GM12878 (cell line): Measurements from ENCODE around the gene FOXD2. TPM values are rescaled to one million over a fixed set of nuclear protein-coding genes. Genes with fewer than 3 reads are reported as not detected.

Experiments
- ATAC-seq: fragments of 200-7000 bp; cut with Tn5 transposase; 3 replicates; pipeline ENCODE4 v1.9.1; 2020; ENCODE audit warnings: mild to moderate bottlenecking, moderate library complexity
- BruUV-seq: library from RNA; stranded (reverse); fragments of 400-500 nt; replicated peaks from 2 replicates; lab custom pipeline; 2021; lab: Mats Ljungman, UMichigan
- CTCF ChIA-PET: fragments of 300-600 bp; sonication (Branson Sonifier 250); formaldehyde crosslinking; extraction: SDS; loops from one replicate; lab custom pipeline; 2021; ENCODE audit warnings: inconsistent platforms; lab: Yijun Ruan, JAX
- POLR2A ChIA-PET: fragments of 350-600 bp; formaldehyde crosslinking; extraction: SDS; loops from one replicate; lab custom pipeline; 2021; ENCODE audit warnings: inconsistent platforms; lab: Charles Lee
- RAD21 ChIA-PET: fragments of 300-600 bp; sonication (Branson Sonifier 250); formaldehyde crosslinking; loops from one replicate; lab custom pipeline; 2023; ENCODE audit warnings: antibody characterized with exemption; ENCODE audit not compliant: unreplicated experiment; lab: Charles Lee
- SMC1A ChIA-PET: fragments of 300-600 bp; sonication (Branson Sonifier 250); formaldehyde crosslinking; loops from one replicate; lab custom pipeline; 2023; ENCODE audit not compliant: unreplicated experiment, uncharacterized antibody; lab: Charles Lee
- DNase-seq: peaks from one replicate; pipeline ENCODE4 v3.0.0-alpha.2; 2011; ENCODE audit warnings: low read depth, low spot score
- FAIRE-seq: peaks from 3 replicates; lab custom pipeline; 2011; peaks lifted over from hg19 to GRCh38; lab: Jason Lieb, UNC
- H2AFZ ChIP-seq: 2 replicates; pipeline ENCODE4 v1.6.0; 2011; ENCODE audit warnings: low read depth, low read length, control low read depth; ENCODE audit not compliant: control insufficient read depth
- H3K27ac ChIP-seq: 2 replicates; pipeline ENCODE4 v1.5.1; 2011; ENCODE audit warnings: control low read depth; ENCODE audit not compliant: control insufficient read depth, insufficient read depth
- H3K27me3 ChIP-seq, 2 experiments: replicated peaks in 1 of 2; 2 replicates each; pipeline versions ENCODE4 v1.6.0 to v1.6.1; 2011; ENCODE audit warnings: low read length in 1 of 2; ENCODE audit not compliant: control insufficient read depth in 2 of 2, insufficient read depth in 2 of 2
- H3K36me3 ChIP-seq, 2 experiments: 2 replicates each; pipeline ENCODE4 v1.5.1; 2011; ENCODE audit warnings: low read length in 1 of 2; ENCODE audit not compliant: control insufficient read depth in 2 of 2, insufficient read depth in 2 of 2
- H3K4me1 ChIP-seq: 2 replicates; pipeline ENCODE4 v1.6.1; 2011; ENCODE audit warnings: mild to moderate bottlenecking, low read length, moderate library complexity, mixed read lengths; ENCODE audit not compliant: control insufficient read depth, insufficient read depth
- H3K4me2 ChIP-seq: 2 replicates; pipeline ENCODE4 v1.6.0; 2011; ENCODE audit warnings: control low read depth; ENCODE audit not compliant: control insufficient read depth, insufficient read depth
- H3K4me3 ChIP-seq: fragments of 200-600 bp; sonication (generic); 2 replicates; pipeline ENCODE4 v1.5.1; 2016
- H3K79me2 ChIP-seq: 2 replicates; pipeline ENCODE4 v1.6.0; 2011; ENCODE audit warnings: low read length; ENCODE audit not compliant: control insufficient read depth, insufficient read depth
- H3K9ac ChIP-seq: 2 replicates; pipeline ENCODE4 v1.8.0; 2011; ENCODE audit warnings: low read length, control low read depth, mixed read lengths; ENCODE audit not compliant: control insufficient read depth, insufficient read depth
- H3K9me3 ChIP-seq: replicated peaks from 3 replicates; pipeline ENCODE4 v1.5.1; 2011; ENCODE audit warnings: mild to moderate bottlenecking, low read length; ENCODE audit not compliant: control insufficient read depth, insufficient read depth
- H4K20me1 ChIP-seq: 2 replicates; pipeline ENCODE4 v1.6.0; 2011; ENCODE audit not compliant: control insufficient read depth, insufficient read depth
- ASH2L ChIP-seq: fragments of 300-600, 200-600 bp; sonication (generic); IDR thresholded peaks from 2 replicates; pipeline ENCODE4 v1.6.1; 2017; ENCODE audit warnings: low read depth, mild to moderate bottlenecking, borderline replicate concordance
- BHLHE40 ChIP-seq, 2 experiments: fragments of 450-650 bp in 1 of 2; IDR thresholded peaks; 2 replicates each; pipeline ENCODE4 v1.6.1; 2011 to 2017; ENCODE audit warnings: low read depth in 2 of 2, borderline replicate concordance in 1 of 2, improper control_type of control experiment in 1 of 2, low read length in 1 of 2, mild to moderate bottlenecking in 1 of 2
- CREM ChIP-seq: IDR thresholded peaks from 2 replicates; pipeline ENCODE4 v1.6.1; 2014; ENCODE audit warnings: antibody characterized with exemption, low read depth
- E2F4 ChIP-seq: IDR thresholded peaks from 2 replicates; pipeline ENCODE4 v1.6.1; 2012; ENCODE audit warnings: low read depth, low read length, improper control_type of control experiment
- EED ChIP-seq: sonication (generic); IDR thresholded peaks from 2 replicates; pipeline ENCODE4 v1.6.1; 2016; ENCODE audit warnings: antibody characterized with exemption, low read depth
- HDGF ChIP-seq: fragments of 450-650 bp; IDR thresholded peaks from 2 replicates; pipeline ENCODE4 v1.6.1; 2016; ENCODE audit warnings: antibody characterized with exemption
- IKZF2 ChIP-seq, 2 experiments: fragments of 450-650 bp; IDR thresholded peaks; 2 replicates each; pipeline ENCODE4 v1.6.1; 2017; ENCODE audit warnings: mild to moderate bottlenecking in 2 of 2, moderate library complexity in 2 of 2
- IRF5 ChIP-seq: fragments of 450-650 bp; IDR thresholded peaks from 2 replicates; pipeline ENCODE4 v1.6.1; 2017; ENCODE audit warnings: borderline replicate concordance
- KDM1A ChIP-seq: fragments of 200-600 bp; sonication (generic); IDR thresholded peaks from 2 replicates; pipeline ENCODE4 v1.6.1; 2016; ENCODE audit warnings: borderline replicate concordance
- KLF5 ChIP-seq: fragments of 450-650 bp; IDR thresholded peaks from 2 replicates; pipeline ENCODE4 v1.6.1; 2014; ENCODE audit warnings: mild to moderate bottlenecking; ENCODE audit not compliant: partially characterized antibody
- MYB ChIP-seq: fragments of 150-350 bp; IDR thresholded peaks from 2 replicates; pipeline ENCODE4 v1.6.1; 2014; ENCODE audit warnings: mild to moderate bottlenecking, low read depth, low read length, borderline replicate concordance
- SMAD1 ChIP-seq: fragments of 450-650 bp; IDR thresholded peaks from 2 replicates; pipeline ENCODE4 v1.6.1; 2018; ENCODE audit warnings: mild to moderate bottlenecking, low read depth; ENCODE audit not compliant: partially characterized antibody
- SP1 ChIP-seq: IDR thresholded peaks from one replicate; pipeline ENCODE4 v1.6.1; 2011; ENCODE audit warnings: low read depth, low read length
- STAT3 ChIP-seq: IDR thresholded peaks from 2 replicates; pipeline ENCODE4 v1.6.1; 2011; ENCODE audit warnings: low read depth, low read length, improper control_type of control experiment
- ZNF384 ChIP-seq: IDR thresholded peaks from 2 replicates; pipeline ENCODE4 v1.6.1; 2012; ENCODE audit warnings: low read depth, mild to moderate bottlenecking, low read length, improper control_type of control experiment, borderline replicate concordance
- WGBS: methylation state at CpG from one replicate; pipeline ENCODE4 v1.1.6; 2016; ENCODE audit warnings: low lambda C conversion rate; ENCODE audit not compliant: insufficient replicate concordance, insufficient coverage; ENCODE audit errors: missing lambda C conversion rate; 5-methylcytosine and 5-hydroxymethylcytosine counted together
- in situ Hi-C: fragments of 300-500 bp; cut with MboI; formaldehyde crosslinking; loops from 9 replicates; pipeline ENCODE4 v1.14.3; 2018; ENCODE audit warnings: mixed read lengths
- intact Hi-C: fragments of 100-400 bp; cut with micrococcal nuclease; formaldehyde crosslinking; loops from one replicate; pipeline ENCODE4 v1.14.2; 2022; ENCODE audit not compliant: unreplicated experiment
- polyA plus RNA-seq, 11 experiments: library from polyadenylated mRNA; depleted of rRNA in 4 of 11; unstranded in 6 of 11; stranded (reverse) in 5 of 11; fragments of >200 nt; fragmentation: Nextera tagmentation in 4 of 11; fragmentation: Illumina TruSeq in 1 of 11; extraction: Ambion mirVana in 4 of 11; extraction: Trizol in 1 of 11; gene quantifications; 1 replicate in 1 of 11; 2 replicates in 10 of 11; pipeline versions ENCODE4 v1.2.1 to v1.2.3, GENCODE V29; 2011 to 2016; ENCODE audit warnings: inconsistent platforms in 2 of 11, missing spikeins in 2 of 11, low read depth in 1 of 11
- total RNA-seq, 4 experiments: library from RNA; depleted of rRNA in 3 of 4; stranded (reverse); fragments of >200 nt in 3 of 4; fragmentation: Illumina TruSeq in 1 of 4; extraction: Trizol in 1 of 4; gene quantifications; 2 replicates each; pipeline versions ENCODE4 v1.2.1 to v1.2.3, GENCODE V29; 2013 to 2021
- TF ChIP-seq, protein P1 (sequence below): fragments of 450-650 bp; IDR thresholded peaks from 2 replicates; pipeline ENCODE4 v1.6.1; 2016; ENCODE audit warnings: mild to moderate bottlenecking

FOXD2 gene
- total and polyA plus RNA-seq, 10 of the 15 experiments (the other 5 are each of a cell fraction or from before 2014, with no cell fraction given) = under 0.01 to 0.27 (median 0.04) TPM; not detected in 1

DNA sequence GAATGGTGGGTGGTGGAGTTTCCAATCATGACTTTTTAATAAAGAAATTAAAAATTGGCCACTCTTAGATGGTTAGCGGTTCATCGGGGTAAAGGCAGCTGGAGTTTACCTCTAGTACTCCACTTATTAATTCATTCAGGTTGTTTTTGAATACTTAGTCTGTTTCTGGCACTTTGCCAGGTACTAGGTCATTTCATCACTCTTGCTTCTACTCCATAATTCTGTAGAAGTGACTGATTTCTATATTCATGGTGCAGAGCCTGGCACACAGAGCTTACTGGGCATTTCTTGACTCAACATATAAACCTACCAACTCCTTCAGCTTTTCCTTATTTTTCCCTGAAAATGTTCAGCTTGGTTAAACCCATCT lies 31.5 kb downstream of the FOXD2 start:
- Histone ChIP-seq H2AFZ (no peak overlapping the region), H3K9ac (no peak overlapping the region), H3K27me3 (peaks cover 0 to 2% of the 10 kb centered on the region in 2 experiments; a peak in 2 of 4 replicates), H3K79me2 (no peaks in the 10 kb centered on the region), H3K36me3 (no peaks in the 10 kb centered on the region), H3K27ac (no peak overlapping the region), H3K9me3 (no peaks in the 10 kb centered on the region), H4K20me1 (no peaks in the 10 kb centered on the region), H3K4me2 (no peak overlapping the region), H3K4me3 (no peak overlapping the region), H3K4me1 (no peaks in the 10 kb centered on the region)
- TF ChIP-seq SMAD1 (peak; percentile 62), BHLHE40 (IDR thresholded peaks at IDR 0.05; ENCODE audit: borderline replicate concordance in 1 of 2, low read depth in 2 of 2, low read length in 1 of 2) (no peak)
- TF ChIP-seq, protein P1, sequence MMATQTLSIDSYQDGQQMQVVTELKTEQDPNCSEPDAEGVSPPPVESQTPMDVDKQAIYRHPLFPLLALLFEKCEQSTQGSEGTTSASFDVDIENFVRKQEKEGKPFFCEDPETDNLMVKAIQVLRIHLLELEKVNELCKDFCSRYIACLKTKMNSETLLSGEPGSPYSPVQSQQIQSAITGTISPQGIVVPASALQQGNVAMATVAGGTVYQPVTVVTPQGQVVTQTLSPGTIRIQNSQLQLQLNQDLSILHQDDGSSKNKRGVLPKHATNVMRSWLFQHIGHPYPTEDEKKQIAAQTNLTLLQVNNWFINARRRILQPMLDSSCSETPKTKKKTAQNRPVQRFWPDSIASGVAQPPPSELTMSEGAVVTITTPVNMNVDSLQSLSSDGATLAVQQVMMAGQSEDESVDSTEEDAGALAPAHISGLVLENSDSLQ = no peak
- CTCF ChIA-PET = no interaction called here
- no peak for FAIRE-seq
- SMC1A ChIA-PET = no interaction called here
- no peak for DNase-seq
- no peak for ATAC-seq
- intact Hi-C loops = no loop called here
- RAD21 ChIA-PET = no interaction called here
- in situ Hi-C loops = no loop called here
- POLR2A ChIA-PET = no interaction called here
- WGBS = 2% methylated on average over 2 of the region's 2 CpGs
- no TSS peak for BruUV-seq

DNA sequence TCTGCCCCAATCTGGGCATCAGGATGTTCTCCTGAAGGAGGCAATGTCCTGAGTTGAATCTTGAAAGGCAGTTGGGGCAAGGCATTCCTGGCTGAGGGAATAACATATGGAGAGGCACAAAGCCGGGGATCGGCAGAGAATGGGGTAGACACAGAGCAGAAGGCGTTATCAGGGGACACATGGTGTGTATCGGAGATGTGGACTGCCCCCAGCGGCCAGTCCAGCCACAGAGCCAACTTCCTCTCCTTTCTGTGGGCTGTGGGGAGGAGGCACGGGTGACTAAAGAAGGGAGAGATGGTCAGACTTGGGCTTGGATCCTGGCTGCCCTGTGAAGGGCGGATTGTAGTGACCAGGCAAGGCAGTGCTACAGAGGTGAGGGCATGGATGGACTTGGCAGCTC lies 32.1 kb downstream of the FOXD2 start:
- H2AFZ ChIP-seq = no peak overlapping the region
- in situ Hi-C loops (no loop called here), intact Hi-C loops (no loop called here)
- BruUV-seq = no TSS peak
- no peak overlapping the region for H3K9ac ChIP-seq
- H3K27ac ChIP-seq = no peak overlapping the region
- no peaks in the 10 kb centered on the region for H3K4me1 ChIP-seq
- no peak overlapping the region for H3K4me3 ChIP-seq
- ChIA-PET SMC1A (no interaction called here), RAD21 (no interaction called here), POLR2A (no interaction called here), CTCF (no interaction called here)
- H3K27me3 ChIP-seq = peaks cover 0 to 2% of the 10 kb centered on the region in 2 experiments; a peak in 2 of 4 replicates
- no peak for FAIRE-seq
- no peaks in the 10 kb centered on the region for H4K20me1 ChIP-seq
- ATAC-seq = peak; percentile 44; the same call in 2 of the 3 replicates
- 30% methylated on average over 7 of the region's 7 CpGs for WGBS
- no peaks in the 10 kb centered on the region for H3K36me3 ChIP-seq
- H3K79me2 ChIP-seq = no peaks in the 10 kb centered on the region
- no peaks in the 10 kb centered on the region for H3K9me3 ChIP-seq
- DNase-seq = no peak
- H3K4me2 ChIP-seq = no peak overlapping the region
- TF ChIP-seq KLF5 = no peak
- TF ChIP-seq HDGF = no peak
- no peak for TF ChIP-seq STAT3
- TF ChIP-seq EED = no peak
- TF ChIP-seq KDM1A = no peak
- no peak for TF ChIP-seq ZNF384
- TF ChIP-seq SP1 = no peak
- TF ChIP-seq IKZF2 (IDR thresholded peaks at IDR 0.05) = no peak
- no peak for TF ChIP-seq MYB
- TF ChIP-seq IRF5 = no peak
- TF ChIP-seq E2F4 = no peak
- TF ChIP-seq ASH2L = no peak
- no peak for TF ChIP-seq CREM
